Muscle of leg (tissue), 11 donors: ENCODE results near the gene SLA2. TPM values are rescaled to one million over a fixed set of nuclear protein-coding genes. Genes with fewer than 3 reads are reported as not detected.
"Not testable (repeated sequence)": the region's sequence is repeated elsewhere in the genome, so short reads cannot be mapped to it uniquely, and the experiment has no call there.

Source experiments
- DNase-seq: peaks from one replicate; pipeline ENCODE4 v3.0.0; 2013
- H3K27ac ChIP-seq: one replicate; pipeline ENCODE4 v1.5.1; 2013; ENCODE audit warnings: mild to moderate bottlenecking, low read length, control low read depth
- H3K27me3 ChIP-seq: one replicate; pipeline ENCODE4 v1.6.1; 2013; ENCODE audit warnings: low read length; ENCODE audit not compliant: control insufficient read depth, insufficient read depth
- H3K36me3 ChIP-seq: one replicate; pipeline ENCODE4 v1.6.1; 2013; ENCODE audit warnings: low read length; ENCODE audit not compliant: control insufficient read depth, insufficient read depth
- H3K4me1 ChIP-seq: one replicate; pipeline ENCODE4 v1.6.1; 2013; ENCODE audit warnings: low read length; ENCODE audit not compliant: control insufficient read depth, insufficient read depth
- H3K4me3 ChIP-seq: one replicate; pipeline ENCODE4 v1.5.1; 2013; ENCODE audit warnings: low read length, control low read depth
- H3K9me3 ChIP-seq: replicated peaks from 2 replicates; pipeline ENCODE4 v1.6.1; 2013; ENCODE audit warnings: low read depth, low read length; ENCODE audit not compliant: control insufficient read depth
- WGBS: methylation state at CpG from one replicate; pipeline ENCODE4 v1.1.5; 2013; ENCODE audit warnings: missing lambda C conversion rate; ENCODE audit not compliant: insufficient coverage; 5-methylcytosine and 5-hydroxymethylcytosine counted together
- polyA plus RNA-seq, 8 donors: library from polyadenylated mRNA; unstranded; fragments of 120-200 nt; gene quantifications; one replicate each; pipeline versions ENCODE4 v1.2.1 to v1.2.3, GENCODE V29; 2013; ENCODE audit warnings: inconsistent platforms in 1 of 8, low replicate concordance in 1 of 8; ENCODE audit not compliant: insufficient read length in 8 of 8, insufficient read depth in 1 of 8
- total RNA-seq: library from RNA; stranded (reverse); fragments of 120-200 nt; gene quantifications from one replicate; pipeline ENCODE4 v1.2.4, GENCODE V29; 2013

The SLA2 gene
- total and polyA plus RNA-seq, 9 donors: 0.09 to 0.37 (median 0.24) TPM

- no peak overlapping the region for H3K4me3 ChIP-seq
- no peak for DNase-seq
- no peaks in the 10 kb centered on the region for H3K27me3 ChIP-seq
- H3K36me3 ChIP-seq: peaks cover 40% of the 10 kb centered on the region
- no peaks in the 10 kb centered on the region for H3K4me1 ChIP-seq
- WGBS: 89% methylated on average over 8 of the region's 14 CpGs
- H3K9me3 ChIP-seq: no peaks in the 10 kb centered on the region
- H3K27ac ChIP-seq: no peak overlapping the region
Observed at GRCh38 chr20:36614781-36615557, 31.0 kb downstream of the SLA2 start.

GRCh38 chr20:36613974-36614373, 32.0 kb downstream of the SLA2 start:
- Histone ChIP-seq H3K9me3 (no peaks in the 10 kb centered on the region), H3K4me1 (no peaks in the 10 kb centered on the region), H3K27me3 (no peaks in the 10 kb centered on the region), H3K36me3 (peaks cover 50% of the 10 kb centered on the region), H3K27ac (no peak overlapping the region), H3K4me3 (no peak overlapping the region)
- WGBS: 67% methylated on average over 3 of the region's 3 CpGs
- DNase-seq: no peak

GRCh38 chr20:36611625-36612024, 34.4 kb downstream of the SLA2 start:
- 79% methylated on average over 3 of the region's 5 CpGs for WGBS
- Histone ChIP-seq H3K27me3 (no peaks in the 10 kb centered on the region), H3K9me3 (no peaks in the 10 kb centered on the region), H3K27ac (no peak overlapping the region), H3K36me3 (peaks cover 66% of the 10 kb centered on the region), H3K4me3 (no peak overlapping the region), H3K4me1 (peaks cover 7% of the 10 kb centered on the region)
- DNase-seq: no peak

GRCh38 chr20:36608388-36608728, 37.6 kb downstream of the SLA2 start:
- H3K27me3 ChIP-seq, H3K27ac ChIP-seq, H3K4me3 ChIP-seq, H3K9me3 ChIP-seq, DNase-seq: not testable (repeated sequence)
- H3K36me3 ChIP-seq: peaks cover 51% of the 10 kb centered on the region
- 85% methylated on average over 5 of the region's 6 CpGs for WGBS
- H3K4me1 ChIP-seq: peaks cover 16% of the 10 kb centered on the region

- Histone ChIP-seq H3K9me3 (no peaks in the 10 kb centered on the region), H3K36me3 (peaks cover 47% of the 10 kb centered on the region), H3K4me3 (no peak overlapping the region), H3K4me1 (peaks cover 16% of the 10 kb centered on the region), H3K27me3 (no peaks in the 10 kb centered on the region), H3K27ac (no peak overlapping the region)
- WGBS: 94% methylated on average over 4 of the region's 7 CpGs
- DNase-seq: no peak
Observed at GRCh38 chr20:36607586-36608387, 38.2 kb downstream of the SLA2 start.

- peak overlapping the region; percentile 69 for H3K27ac ChIP-seq
- no peaks in the 10 kb centered on the region for H3K27me3 ChIP-seq
- peaks cover 16% of the 10 kb centered on the region for H3K4me1 ChIP-seq
- DNase-seq: no peak
- H3K9me3 ChIP-seq: no peaks in the 10 kb centered on the region
- peak overlapping the region; percentile 92 for H3K4me3 ChIP-seq
- peaks cover 35% of the 10 kb centered on the region for H3K36me3 ChIP-seq
- 2% methylated on average over 26 of the region's 31 CpGs for WGBS
Observed at GRCh38 chr20:36606158-36607066, 39.6 kb downstream of the SLA2 start.

GRCh38 chr20:36605399-36606157, 40.4 kb downstream of the SLA2 start, which contains the start of gene RAB5IF:
RAB5IF (plus strand) TSS chr20:36605779; CDS start chr20:36605952, 173 bp downstream.
- no peaks in the 10 kb centered on the region for H3K9me3 ChIP-seq
- peak within 1 kb of the TSS; percentile 89 for H3K27ac ChIP-seq
- no peaks in the 10 kb centered on the region for H3K27me3 ChIP-seq
- peaks cover 16% of the 10 kb centered on the region for H3K4me1 ChIP-seq
- H3K36me3 ChIP-seq: peaks cover 27% of the 10 kb centered on the region
- WGBS: 0% methylated on average over 79 of the region's 90 CpGs
- DNase-seq: peak; percentile 99
- H3K4me3 ChIP-seq: peak within 1 kb of the TSS; percentile 92

- 59% methylated on average over 10 of the region's 15 CpGs for WGBS
- Histone ChIP-seq H3K27me3 (no peaks in the 10 kb centered on the region), H3K27ac (peak overlapping the region; percentile 89), H3K4me1 (peaks cover 16% of the 10 kb centered on the region), H3K36me3 (peaks cover 26% of the 10 kb centered on the region), H3K4me3 (peak overlapping the region; percentile 22), H3K9me3 (no peaks in the 10 kb centered on the region)
- DNase-seq: peak; percentile 51
Observed at GRCh38 chr20:36604952-36605398, 41.0 kb downstream of the SLA2 start.

- 25% methylated on average over 1 of the region's 1 CpG for WGBS
- peak; percentile 30 for DNase-seq
Observed at GRCh38 chr20:36601540-36601939, 44.5 kb downstream of the SLA2 start.

More at GRCh38 chr20:36601540-36601939, 44.5 kb downstream of the SLA2 start:
- H3K9me3 ChIP-seq: no peaks in the 10 kb centered on the region
- no peak overlapping the region for H3K4me3 ChIP-seq
- H3K27me3 ChIP-seq: no peaks in the 10 kb centered on the region
- no peaks in the 10 kb centered on the region for H3K36me3 ChIP-seq
- peaks cover 12% of the 10 kb centered on the region for H3K4me1 ChIP-seq
- no peak overlapping the region for H3K27ac ChIP-seq
